ENCODE data around the gene GPN2.
"Not testable (repeated sequence)": the region's sequence is repeated elsewhere in the genome, so short reads cannot be mapped to it uniquely, and the experiment has no call there.

- TF ChIP-seq CTCF, POLR2A (IDR thresholded peaks at IDR 0.05): not testable (repeated sequence)
Measured at GRCh38 chr1:26873097-26873496, 17.0 kb downstream of the GPN2 start.
